Activated naive CD4-positive, alpha-beta T cell treated with Interleukin-2 at 50 U/mL for 16 hours (primary cell): ENCODE measurements around the gene UVRAG.

ENCODE experiments used
- DNase-seq: peaks from one replicate; pipeline ENCODE4 v3.0.0-alpha.2; 2020

Gene UVRAG

GRCh38 chr11:75810637-75811390 is 4.2 kb upstream of the UVRAG start:
- DNase-seq = no peak

- no peak for DNase-seq
Observed at GRCh38 chr11:75811485-75811884, 3.5 kb upstream of the UVRAG start.

GRCh38 chr11:75812542-75813040 is 2.4 kb upstream of the UVRAG start:
- DNase-seq = no peak

GRCh38 chr11:75813124-75813523 is 1.9 kb upstream of the UVRAG start:
- no peak for DNase-seq

- DNase-seq = no peak
Observed at GRCh38 chr11:75813622-75814039, 1.4 kb upstream of the UVRAG start.

- no peak for DNase-seq
Observed at GRCh38 chr11:75814363-75814676, 690 bp upstream of the UVRAG start.

GRCh38 chr11:75815345-75816168 is 547 bp downstream of the UVRAG start:
- DNase-seq = peak; percentile 50

- DNase-seq = no peak
Observed at GRCh38 chr11:75816561-75817239, 1.7 kb downstream of the UVRAG start.

GRCh38 chr11:75820645-75821044 is 5.6 kb downstream of the UVRAG start:
- no peak for DNase-seq

- no peak for DNase-seq
Observed at GRCh38 chr11:75821202-75821601, 6.2 kb downstream of the UVRAG start.

GRCh38 chr11:75822541-75822940 is 7.5 kb downstream of the UVRAG start:
- no peak for DNase-seq

- no peak for DNase-seq
Observed at GRCh38 chr11:75823415-75823814, 8.4 kb downstream of the UVRAG start.

GRCh38 chr11:75823946-75824345 is 8.9 kb downstream of the UVRAG start:
- DNase-seq = no peak

GRCh38 chr11:75826461-75827230 is 11.6 kb downstream of the UVRAG start:
- DNase-seq = no peak

- no peak for DNase-seq
Observed at GRCh38 chr11:75827562-75827961, 12.6 kb downstream of the UVRAG start.

- DNase-seq = no peak
Observed at GRCh38 chr11:75831915-75832502, 17.0 kb downstream of the UVRAG start.

- DNase-seq = no peak
Observed at GRCh38 chr11:75834728-75835127, 19.7 kb downstream of the UVRAG start.

GRCh38 chr11:75836417-75836816 is 21.4 kb downstream of the UVRAG start:
- DNase-seq = no peak

- no peak for DNase-seq
Observed at GRCh38 chr11:75839851-75840250, 24.8 kb downstream of the UVRAG start.

GRCh38 chr11:75840522-75840921 is 25.5 kb downstream of the UVRAG start:
- no peak for DNase-seq

- no peak for DNase-seq
Observed at GRCh38 chr11:75841739-75842138, 26.7 kb downstream of the UVRAG start.

GRCh38 chr11:75845324-75845723 is 30.3 kb downstream of the UVRAG start:
- no peak for DNase-seq
